SK-N-MC (cell line): ENCODE results near the gene SMPD3.

Source experiments
- EZH2 ChIP-seq: fragments of 200-600 bp; sonication (generic); IDR thresholded peaks from one replicate; pipeline ENCODE4 v1.6.1; 2017; ENCODE audit warnings: antibody characterized with exemption
- POLR2AphosphoS5 ChIP-seq: IDR thresholded peaks from 2 replicates; pipeline ENCODE4 v1.6.1; 2012; ENCODE audit warnings: mild to moderate bottlenecking, low read depth, low read length, borderline replicate concordance

- TF ChIP-seq EZH2, result no peak
- TF ChIP-seq POLR2AphosphoS5, result no peak
Measured at GRCh38 chr16:68425498-68426346, 22.6 kb downstream of the SMPD3 start.
